COLO668 (cell line): Measurements from ENCODE around the gene ETV1.
A peak's percentile ranks its signal among the peaks of the same experiment; 100 is the strongest.

ENCODE experiments used
- DNase-seq: peaks from one replicate; lab custom pipeline; 2025; ENCODE audit not compliant: unreplicated experiment; lab: John Stamatoyannopoulos, UW

The ETV1 gene

GRCh38 chr7:13988065-13988464 is 1.4 kb downstream of the ETV1 start:
- peak; percentile 49 for DNase-seq

GRCh38 chr7:13987395-13987794 is 2.1 kb downstream of the ETV1 start:
- no peak for DNase-seq

GRCh38 chr7:13986208-13986607 is 3.3 kb downstream of the ETV1 start:
- DNase-seq = no peak

GRCh38 chr7:13984831-13985685 is 4.4 kb downstream of the ETV1 start:
- no peak for DNase-seq

- DNase-seq = no peak
Measured at GRCh38 chr7:13984061-13984460, 5.4 kb downstream of the ETV1 start.

- DNase-seq = no peak
Measured at GRCh38 chr7:13982940-13983677, 6.4 kb downstream of the ETV1 start.

GRCh38 chr7:13981070-13981469 is 8.4 kb downstream of the ETV1 start:
- DNase-seq = peak; percentile 21

GRCh38 chr7:13980474-13980873 is 9.0 kb downstream of the ETV1 start:
- DNase-seq = no peak

- DNase-seq = no peak
Measured at GRCh38 chr7:13979671-13980435, 9.6 kb downstream of the ETV1 start.

GRCh38 chr7:13976594-13976993 is 12.9 kb downstream of the ETV1 start:
- DNase-seq = no peak

- no peak for DNase-seq
Measured at GRCh38 chr7:13965077-13965476, 24.4 kb downstream of the ETV1 start.

- DNase-seq = no peak
Measured at GRCh38 chr7:13963925-13964324, 25.5 kb downstream of the ETV1 start.

GRCh38 chr7:13955494-13955893 is 34.0 kb downstream of the ETV1 start:
- no peak for DNase-seq

GRCh38 chr7:13953368-13953767 is 36.1 kb downstream of the ETV1 start:
- DNase-seq = no peak

- DNase-seq = no peak
Measured at GRCh38 chr7:13952921-13953320, 36.5 kb downstream of the ETV1 start.

GRCh38 chr7:13949939-13950338 is 39.5 kb downstream of the ETV1 start:
- no peak for DNase-seq

GRCh38 chr7:13949445-13949844 is 40.0 kb downstream of the ETV1 start:
- DNase-seq = no peak

GRCh38 chr7:13948019-13948801 is 41.3 kb downstream of the ETV1 start:
- no peak for DNase-seq

GRCh38 chr7:13947535-13947934 is 41.9 kb downstream of the ETV1 start:
- DNase-seq = no peak

- DNase-seq = no peak
Measured at GRCh38 chr7:13946181-13946580, 43.3 kb downstream of the ETV1 start.

GRCh38 chr7:13945670-13946069 is 43.8 kb downstream of the ETV1 start:
- DNase-seq = no peak
